ENCODE data around the gene ADSL.

GRCh38 chr22:40374567-40374966 lies 28.3 kb downstream of the ADSL start:
- no peak for TF ChIP-seq POLR2A (IDR thresholded peaks at IDR 0.05)
- TF ChIP-seq CTCF (IDR thresholded peaks at IDR 0.05): no peak
- no peak for TF ChIP-seq EP300 (IDR thresholded peaks at IDR 0.05)

Measured in stomach (tissue), 4 donors.